HCT116 (cell line): Measurements from ENCODE around the gene POLA2. TPM values are rescaled to one million over a fixed set of nuclear protein-coding genes. Genes with fewer than 3 reads are reported as not detected.
A peak's percentile ranks its signal among the peaks of the same experiment; 100 is the strongest.
"Not testable (repeated sequence)": the region's sequence is repeated elsewhere in the genome, so short reads cannot be mapped to it uniquely, and the experiment has no call there.

Experiments used
- ATAC-seq: fragments of 200-7000 bp; cut with Tn5 transposase; 2 replicates; pipeline ENCODE4 v1.9.1; 2020; ENCODE audit warnings: mild to moderate bottlenecking, moderate library complexity
- BruUV-seq: library from RNA; stranded (reverse); fragments of 400-500 nt; replicated peaks from 2 replicates; lab custom pipeline; 2021; lab: Mats Ljungman, UMichigan
- CTCF ChIA-PET: fragments of 300-600 bp; sonication (Branson Sonifier 250); formaldehyde crosslinking; loops from one replicate; lab custom pipeline; 2021; ENCODE audit warnings: antibody characterized with exemption; lab: Charles Lee
- POLR2A ChIA-PET: fragments of 300-600, 350-600 bp; sonication (Branson Sonifier 250); formaldehyde crosslinking; loops from one replicate; lab custom pipeline; 2021; ENCODE audit warnings: antibody characterized with exemption; lab: Charles Lee
- RAD21 ChIA-PET, 2 experiments: fragments of 300-600 bp; sonication (Branson Sonifier 250); formaldehyde crosslinking; loops; one replicate each; lab custom pipeline; 2023; ENCODE audit warnings: low total read pairs in 2 of 2; ENCODE audit not compliant: uncharacterized antibody in 2 of 2, unreplicated experiment in 2 of 2, low non-redundant PET in 1 of 2; lab: Charles Lee
- DNase-seq: peaks from one replicate; pipeline ENCODE4 v3.0.0-alpha.2; 2010; ENCODE audit warnings: low read depth, low spot score
- H2AFZ ChIP-seq: fragments of 200-600 bp; shearing (Covaris generic), sonication (generic); 2 replicates; pipeline ENCODE4 v1.6.1; 2017; ENCODE audit warnings: low read depth, mixed run types, mixed read lengths, antibody characterized with exemption, low read length; ENCODE audit not compliant: poor library complexity, severe bottlenecking
- H3K27ac ChIP-seq: 2 replicates; pipeline ENCODE4 v1.5.1; 2012; ENCODE audit warnings: low read depth, low read length
- H3K27me3 ChIP-seq: fragments of 200-600 bp; sonication (generic); 2 replicates; pipeline ENCODE4 v1.6.1; 2016; ENCODE audit warnings: mixed run types, low read length, mixed read lengths; ENCODE audit not compliant: insufficient read depth
- H3K36me3 ChIP-seq, 2 experiments: fragments of 200-500 bp in 1 of 2; fragments of 200-600 bp in 1 of 2; sonication (Bioruptor generic) in 1 of 2; sonication (generic) in 1 of 2; 2 replicates each; pipeline versions ENCODE4 v1.5.1 to v1.6.1; 2014 to 2016; ENCODE audit warnings: low read length in 2 of 2, inconsistent platforms in 1 of 2, mixed read lengths in 1 of 2, mixed run types in 1 of 2; ENCODE audit not compliant: insufficient read depth in 2 of 2, control insufficient read depth in 1 of 2
- H3K4me1 ChIP-seq, 2 experiments: fragments of 200-600 bp in 1 of 2; sonication (generic) in 1 of 2; 2 replicates each; pipeline versions ENCODE4 v1.5.1 to v1.6.1; 2012 to 2017; ENCODE audit warnings: low read length in 2 of 2, inconsistent platforms in 1 of 2, mild to moderate bottlenecking in 1 of 2, mixed read lengths in 1 of 2, mixed run types in 1 of 2, moderate library complexity in 1 of 2; ENCODE audit not compliant: insufficient read depth in 2 of 2, control insufficient read depth in 1 of 2
- H3K4me2 ChIP-seq: fragments of 200-600 bp; sonication (generic); 2 replicates; pipeline ENCODE4 v1.6.1; 2017; ENCODE audit warnings: mixed run types, low read length, mixed read lengths
- H3K4me3 ChIP-seq, 2 experiments: fragments of 200-600 bp in 1 of 2; sonication (generic) in 1 of 2; replicated peaks in 1 of 2; 2 replicates each; pipeline ENCODE4 v1.5.1; 2011 to 2016; ENCODE audit warnings: low read length in 2 of 2, control low read depth in 1 of 2, low read depth in 1 of 2, mild to moderate bottlenecking in 1 of 2, mixed read lengths in 1 of 2, mixed run types in 1 of 2
- H3K79me2 ChIP-seq: fragments of 200-600 bp; sonication (generic); 2 replicates; pipeline ENCODE4 v1.6.1; 2017; ENCODE audit warnings: mild to moderate bottlenecking, mixed run types, low read length, moderate library complexity, mixed read lengths; ENCODE audit not compliant: insufficient read depth
- H3K9ac ChIP-seq: fragments of 200-600 bp; sonication (generic); 2 replicates; pipeline ENCODE4 v1.6.1; 2016; ENCODE audit warnings: low read length, mixed read lengths
- H3K9me2 ChIP-seq: fragments of 200-600 bp; sonication (generic), shearing (Covaris generic); 2 replicates; pipeline ENCODE4 v1.6.1; 2017; ENCODE audit warnings: mixed run types, mild to moderate bottlenecking, moderate library complexity; ENCODE audit not compliant: insufficient read depth
- H3K9me3 ChIP-seq, 2 experiments: fragments of 200-500 bp in 1 of 2; fragments of 200-600 bp in 1 of 2; sonication (Bioruptor generic) in 1 of 2; sonication (generic) in 1 of 2; 2 replicates each; pipeline ENCODE4 v1.6.1; 2014 to 2017; ENCODE audit warnings: low read length in 2 of 2, mixed read lengths in 2 of 2, inconsistent platforms in 1 of 2, low read depth in 1 of 2, mild to moderate bottlenecking in 1 of 2, mixed run types in 1 of 2, moderate library complexity in 1 of 2; ENCODE audit not compliant: control insufficient read depth in 1 of 2, insufficient read depth in 1 of 2
- H4K20me1 ChIP-seq: fragments of 200-600 bp; sonication (generic), shearing (Covaris generic); 2 replicates; pipeline ENCODE4 v1.6.1; 2017; ENCODE audit warnings: mixed run types, mild to moderate bottlenecking, moderate library complexity; ENCODE audit not compliant: insufficient read depth
- EZH2 ChIP-seq: fragments of 200-600 bp; sonication (generic); IDR thresholded peaks from 2 replicates; pipeline ENCODE4 v1.6.1; 2017; ENCODE audit warnings: antibody characterized with exemption, mixed run types
- FOSL1 ChIP-seq: IDR thresholded peaks from 2 replicates; pipeline ENCODE4 v1.6.1; 2012; ENCODE audit warnings: low read depth
- JUND ChIP-seq: IDR thresholded peaks from 2 replicates; pipeline ENCODE4 v1.6.1; 2012
- POLR2AphosphoS5 ChIP-seq: IDR thresholded peaks from 2 replicates; pipeline ENCODE4 v1.6.1; 2011; ENCODE audit warnings: mild to moderate bottlenecking, low read depth, low read length, moderate library complexity
- RAD21 ChIP-seq: IDR thresholded peaks from 2 replicates; pipeline ENCODE4 v1.6.1; 2012; ENCODE audit warnings: low read depth, mild to moderate bottlenecking
- SP1 ChIP-seq: IDR thresholded peaks from 2 replicates; pipeline ENCODE4 v1.6.1; 2012; ENCODE audit warnings: low read depth
- SRF ChIP-seq: IDR thresholded peaks from 2 replicates; pipeline ENCODE4 v1.6.1; 2012; ENCODE audit warnings: low read depth
- ZFX ChIP-seq: fragments of 450-650 bp; IDR thresholded peaks from 2 replicates; pipeline ENCODE4 v1.6.1; 2017
- ZNF274 ChIP-seq: fragments of 200-500 bp; sonication (Bioruptor generic); IDR thresholded peaks from 2 replicates; pipeline ENCODE4 v1.6.1; 2014; ENCODE audit warnings: mild to moderate bottlenecking, low read depth, low read length, inconsistent platforms
- intact Hi-C: fragments of 100-400 bp; cut with micrococcal nuclease; formaldehyde crosslinking; loops from 2 replicates; pipeline ENCODE4 v1.10.0; 2022
- total RNA-seq: library from RNA; stranded (reverse); gene quantifications from one replicate; pipeline ENCODE4 v1.2.1, GENCODE V29; 2021; ENCODE audit not compliant: unreplicated experiment
- TF ChIP-seq, protein P1 (sequence below): IDR thresholded peaks from 2 replicates; pipeline ENCODE4 v1.6.1; 2012

The POLA2 gene
- total RNA-seq, 1 experiment from 2014 or later = 20.0 TPM

DNA sequence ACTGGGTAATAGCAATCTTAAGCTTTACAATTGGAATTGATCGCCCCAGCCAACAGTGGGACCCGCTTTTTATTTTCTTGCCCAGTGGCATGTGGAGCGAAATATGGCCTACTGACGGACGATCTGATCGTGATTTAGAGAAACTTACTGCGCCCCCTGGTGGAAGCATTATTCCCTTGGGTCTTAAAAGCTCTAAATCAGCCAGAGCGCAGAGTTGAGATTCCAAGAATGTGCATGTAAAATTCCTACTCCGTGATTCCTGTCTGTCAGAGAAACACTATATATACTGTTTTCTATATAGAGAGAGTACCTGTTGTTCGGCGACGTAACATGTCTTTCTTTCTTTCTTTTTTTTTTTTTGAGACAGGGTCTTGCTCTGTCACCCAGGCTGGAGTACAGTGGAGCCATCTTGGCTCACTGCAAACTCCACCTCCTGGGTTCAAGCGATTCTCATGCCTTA lies 68.2 kb downstream of the POLA2 start (continued):
- TF ChIP-seq, protein P1, sequence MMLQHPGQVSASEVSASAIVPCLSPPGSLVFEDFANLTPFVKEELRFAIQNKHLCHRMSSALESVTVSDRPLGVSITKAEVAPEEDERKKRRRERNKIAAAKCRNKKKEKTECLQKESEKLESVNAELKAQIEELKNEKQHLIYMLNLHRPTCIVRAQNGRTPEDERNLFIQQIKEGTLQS = no peak
- TF ChIP-seq EZH2 = no peak
- TF ChIP-seq JUND = no peak

DNA sequence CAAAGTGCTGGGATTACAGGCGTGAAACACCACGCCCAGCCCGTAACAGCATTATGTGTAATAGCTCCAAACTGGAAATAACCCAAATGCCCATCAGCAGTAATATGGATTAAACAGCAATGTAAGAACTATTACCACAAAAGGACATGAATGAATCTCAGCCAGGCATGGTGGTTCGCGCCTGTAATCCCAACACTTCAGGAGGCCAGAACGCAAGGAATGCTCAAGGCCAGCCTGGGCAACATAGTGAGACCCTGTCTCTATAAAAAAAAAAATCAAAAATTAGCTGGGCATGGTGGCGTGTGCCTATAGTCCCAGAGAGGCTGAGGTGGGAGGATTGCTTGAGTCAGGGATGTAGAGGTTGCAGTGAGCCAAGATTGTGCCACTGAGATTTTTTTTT lies 68.8 kb downstream of the POLA2 start:
- ChIA-PET RAD21 (interaction anchor here (0.6 to 0.8 kb wide), 3 partner anchors 16 to 1058 kb away, joined by 3 to 5 read pairs (median 3); partner anchors contain the start of gene CDC42EP2 (in 1 of the 2)), POLR2A (interaction anchor here (0.7 to 2.7 kb wide), 6 partner anchors 14 to 170 kb away, joined by 3 to 20 read pairs (median 5); partner anchors contain the start of gene NEAT1), CTCF (interaction anchor here (0.7 to 8.5 kb wide), 11 partner anchors 8 to 208 kb away, joined by 3 to 202 read pairs (median 4); partner anchors contain the start of genes CDC42EP2, FAU and MRPL49)
- Histone ChIP-seq H3K79me2 (peaks cover 19% of the 10 kb centered on the region), H3K9ac (no peak overlapping the region), H3K4me1 (peaks cover 14 to 28% of the 10 kb centered on the region in 2 experiments), H4K20me1 (no peaks in the 10 kb centered on the region), H3K9me2 (no peaks in the 10 kb centered on the region), H3K27me3 (no peaks in the 10 kb centered on the region), H3K9me3 (no peaks in the 10 kb centered on the region), H2AFZ (peak overlapping the region; percentile 91), H3K27ac (no peak overlapping the region), H3K36me3 (no peaks in the 10 kb centered on the region), H3K4me2 (peak overlapping the region; percentile 51), H3K4me3 (no peak overlapping the region)
- no TSS peak for BruUV-seq
- no peak for ATAC-seq
- intact Hi-C loops = loop anchor here (1.0 kb wide), 1 partner anchor 55 kb away; no protein-coding TSS in a partner anchor
- TF ChIP-seq ZNF274 (no peak), SP1 (no peak), ZFX (no peak), RAD21 (no peak), POLR2AphosphoS5 (no peak), FOSL1 (no peak), EZH2 (no peak), SRF (no peak)
- DNase-seq = no peak

DNA sequence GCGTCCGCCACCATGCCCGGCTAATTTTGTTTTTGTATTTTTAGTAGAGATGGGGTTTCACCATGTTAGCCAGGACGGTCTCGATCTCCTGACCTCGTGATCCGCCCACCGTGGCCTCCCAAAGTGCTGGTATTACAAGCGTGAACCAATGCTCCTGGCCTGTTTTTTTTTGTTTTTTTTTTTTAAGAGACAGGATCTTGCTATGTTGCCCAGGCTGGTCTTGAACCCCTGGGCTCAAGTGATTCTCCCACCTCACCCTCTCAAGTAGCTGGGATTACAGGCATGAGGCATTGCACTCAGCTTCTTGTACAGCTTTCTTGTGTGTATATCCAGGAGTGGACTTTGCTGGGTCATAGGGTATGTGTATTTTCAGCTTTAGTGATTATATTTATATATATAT lies 70.8 kb downstream of the POLA2 start:
- RAD21 ChIA-PET = interaction anchor here in 1 of 2 experiments (2.8 kb wide), 1 partner anchor 58 kb away, joined by 13 read pairs; no protein-coding TSS in a partner anchor
- H3K36me3 ChIP-seq, DNase-seq, H2AFZ ChIP-seq, H3K9me2 ChIP-seq, H3K9me3 ChIP-seq, H3K27me3 ChIP-seq, intact Hi-C loops, BruUV-seq, H3K4me3 ChIP-seq, ATAC-seq, H4K20me1 ChIP-seq, H3K9ac ChIP-seq, H3K4me2 ChIP-seq, H3K27ac ChIP-seq: not testable (repeated sequence)
- CTCF ChIA-PET = interaction anchor here (0.7 to 8.5 kb wide), 6 partner anchors 17 to 152 kb away, joined by 3 to 202 read pairs (median 4); partner anchors contain the start of gene CDC42EP2
- Histone ChIP-seq H3K4me1 (peaks cover 14 to 28% of the 10 kb centered on the region in 2 experiments), H3K79me2 (peaks cover 37% of the 10 kb centered on the region)
- POLR2A ChIA-PET = interaction anchor here (1.0 to 2.8 kb wide), 10 partner anchors 16 to 219 kb away, joined by 3 to 16 read pairs (median 6); partner anchors contain the start of genes CDC42EP2, MALAT1 and NEAT1
